Measurements from ENCODE around the gene TOR3A.
"Not testable (repeated sequence)": the region's sequence is repeated elsewhere in the genome, so short reads cannot be mapped to it uniquely, and the experiment has no call there.

Gene TOR3A

GRCh38 chr1:179081687-179082332 is at the start of gene TOR3A:
Gene TOR3A, plus strand, starts transcription at chr1:179082070. Its CDS starts 59 bp downstream, at chr1:179082129.
- DNase-seq, result peak; percentile 87

GRCh38 chr1:179034720-179035119 is 47.1 kb upstream of the TOR3A start:
- peak; percentile 94 for DNase-seq

- DNase-seq, result peak; percentile 36
Measured at GRCh38 chr1:179036844-179037465, 44.9 kb upstream of the TOR3A start.

- DNase-seq, result no peak
Measured at GRCh38 chr1:179038528-179039281, 43.2 kb upstream of the TOR3A start.

- not testable (repeated sequence) for DNase-seq
Measured at GRCh38 chr1:179039502-179040174, 42.2 kb upstream of the TOR3A start.

- not testable (repeated sequence) for DNase-seq
Measured at GRCh38 chr1:179040175-179040551, 41.7 kb upstream of the TOR3A start.

GRCh38 chr1:179042087-179042486 is 39.8 kb upstream of the TOR3A start:
- DNase-seq, result no peak

- no peak for DNase-seq
Measured at GRCh38 chr1:179042700-179043099, 39.2 kb upstream of the TOR3A start.

GRCh38 chr1:179043266-179043665 is 38.6 kb upstream of the TOR3A start:
- no peak for DNase-seq

GRCh38 chr1:179043907-179044306 is 38.0 kb upstream of the TOR3A start:
- no peak for DNase-seq

GRCh38 chr1:179046808-179047635 is 34.8 kb upstream of the TOR3A start:
- DNase-seq, result no peak

- no peak for DNase-seq
Measured at GRCh38 chr1:179047636-179047997, 34.3 kb upstream of the TOR3A start.

- DNase-seq, result no peak
Measured at GRCh38 chr1:179048339-179049124, 33.3 kb upstream of the TOR3A start.

- peak; percentile 39 for DNase-seq
Measured at GRCh38 chr1:179052776-179053175, 29.1 kb upstream of the TOR3A start.

- no peak for DNase-seq
Measured at GRCh38 chr1:179053486-179053885, 28.4 kb upstream of the TOR3A start.

- DNase-seq, result no peak
Measured at GRCh38 chr1:179055937-179056336, 25.9 kb upstream of the TOR3A start.

- DNase-seq, result peak; percentile 67
Measured at GRCh38 chr1:179058487-179059483, 23.1 kb upstream of the TOR3A start.

- DNase-seq, result no peak
Measured at GRCh38 chr1:179061360-179062282, 20.2 kb upstream of the TOR3A start.

GRCh38 chr1:179066471-179066870 is 15.4 kb upstream of the TOR3A start:
- no peak for DNase-seq

Data from inflammatory macrophage treated with lipopolysaccharide for 4 hours (primary cell).